Activated naive CD8-positive, alpha-beta T cell treated with anti-CD3 and anti-CD28 coated beads for 36 hours (primary cell): Measurements from ENCODE around the gene DHDH. TPM values are rescaled to one million over a fixed set of nuclear protein-coding genes. Genes with fewer than 3 reads are reported as not detected.
A peak's percentile ranks its signal among the peaks of the same experiment; 100 is the strongest.

Experiments
- DNase-seq: peaks from one replicate; pipeline ENCODE4 v3.0.0; 2021
- H3K27ac Mint-ChIP-seq: one replicate; pipeline ENCODE4 v1.8.0; 2022; ENCODE audit warnings: mild to moderate bottlenecking, moderate library complexity, mixed read lengths
- H3K27me3 Mint-ChIP-seq: one replicate; pipeline ENCODE4 v1.8.0; 2022; ENCODE audit warnings: mild to moderate bottlenecking, mixed read lengths
- H3K36me3 Mint-ChIP-seq: one replicate; pipeline ENCODE4 v1.8.0; 2021; ENCODE audit warnings: mild to moderate bottlenecking, mixed read lengths
- H3K4me1 Mint-ChIP-seq: one replicate; pipeline ENCODE4 v1.8.0; 2021; ENCODE audit warnings: mixed read lengths
- H3K4me3 Mint-ChIP-seq: one replicate; pipeline ENCODE4 v1.8.0; 2022; ENCODE audit warnings: mild to moderate bottlenecking, moderate library complexity, mixed read lengths
- H3K9me3 Mint-ChIP-seq: one replicate; pipeline ENCODE4 v1.8.0; 2022; ENCODE audit warnings: mixed read lengths
- total RNA-seq, 2 experiments: library from RNA; stranded (reverse); gene quantifications; one replicate each; pipeline ENCODE4 v1.2.3, GENCODE V29; 2021

The DHDH gene
- total RNA-seq, 2 experiments from 2014 or later, result 0.74 to 1.1 TPM

GRCh38 chr19:48965040-48965805, 31.7 kb downstream of the DHDH start, which contains the start of gene FTL:
TSS of gene FTL (plus strand) at chr19:48965309. CDS start at chr19:48965508, 199 bp downstream.
- peaks cover 38% of the 10 kb centered on the region for H3K36me3 Mint-ChIP-seq
- peak within 1 kb of the TSS; percentile 99 for H3K4me3 Mint-ChIP-seq
- H3K27me3 Mint-ChIP-seq, result peaks cover 4% of the 10 kb centered on the region
- DNase-seq, result peak; percentile 96
- peak within 1 kb of the TSS; percentile 97 for H3K27ac Mint-ChIP-seq
- H3K4me1 Mint-ChIP-seq, result peaks cover 47% of the 10 kb centered on the region
- peaks cover 3% of the 10 kb centered on the region for H3K9me3 Mint-ChIP-seq

GRCh38 chr19:48965806-48966540, 32.5 kb downstream of the DHDH start:
- Mint-ChIP-seq H3K9me3 (peaks cover 3% of the 10 kb centered on the region), H3K27me3 (peaks cover 4% of the 10 kb centered on the region), H3K27ac (peak overlapping the region; percentile 97), H3K36me3 (peaks cover 38% of the 10 kb centered on the region), H3K4me3 (peak overlapping the region; percentile 99), H3K4me1 (peaks cover 49% of the 10 kb centered on the region)
- peak; percentile 87 for DNase-seq

DNA sequence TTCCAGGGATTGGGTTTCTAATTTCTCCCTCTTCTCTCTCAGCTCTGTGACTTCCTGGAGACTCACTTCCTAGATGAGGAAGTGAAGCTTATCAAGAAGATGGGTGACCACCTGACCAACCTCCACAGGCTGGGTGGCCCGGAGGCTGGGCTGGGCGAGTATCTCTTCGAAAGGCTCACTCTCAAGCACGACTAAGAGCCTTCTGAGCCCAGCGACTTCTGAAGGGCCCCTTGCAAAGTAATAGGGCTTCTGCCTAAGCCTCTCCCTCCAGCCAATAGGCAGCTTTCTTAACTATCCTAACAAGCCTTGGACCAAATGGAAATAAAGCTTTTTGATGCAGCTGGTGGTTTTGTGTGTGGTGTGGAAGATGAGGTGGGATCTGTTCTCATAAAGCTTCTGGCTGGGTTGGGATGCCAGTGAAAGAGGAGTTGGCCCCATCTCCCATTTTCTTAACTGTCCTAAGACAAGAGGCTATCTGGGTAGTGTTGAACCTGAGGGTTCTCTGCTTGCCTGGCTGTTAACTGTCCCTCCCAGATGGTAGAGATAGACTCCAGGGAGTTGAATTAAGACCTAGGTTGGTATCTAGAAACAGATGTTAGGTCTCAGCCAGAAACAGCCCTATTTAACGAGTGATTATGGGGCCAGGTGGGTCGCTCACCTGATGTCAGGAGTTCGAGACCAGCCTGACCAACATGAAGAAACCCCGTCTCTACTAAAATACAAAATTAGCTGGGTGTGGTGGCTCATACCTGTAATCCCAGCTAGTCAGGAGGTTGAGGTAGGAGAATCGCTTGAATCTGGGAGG, 33.2 kb downstream of the DHDH start:
- peaks cover 4% of the 10 kb centered on the region for H3K27me3 Mint-ChIP-seq
- peaks cover 3% of the 10 kb centered on the region for H3K9me3 Mint-ChIP-seq
- H3K36me3 Mint-ChIP-seq, result peaks cover 36% of the 10 kb centered on the region
- H3K4me3 Mint-ChIP-seq, result peak overlapping the region; percentile 99
- H3K4me1 Mint-ChIP-seq, result peaks cover 47% of the 10 kb centered on the region
- peak overlapping the region; percentile 97 for H3K27ac Mint-ChIP-seq
- DNase-seq, result no peak

- Mint-ChIP-seq H3K27me3 (peaks cover 4% of the 10 kb centered on the region), H3K4me3 (peak overlapping the region; percentile 99), H3K4me1 (peaks cover 39% of the 10 kb centered on the region), H3K36me3 (peaks cover 34% of the 10 kb centered on the region), H3K9me3 (peaks cover 3% of the 10 kb centered on the region), H3K27ac (peak overlapping the region; percentile 97)
- DNase-seq, result no peak
Measured at GRCh38 chr19:48967346-48968178, 34.1 kb downstream of the DHDH start.

GRCh38 chr19:48968179-48968661, 34.7 kb downstream of the DHDH start:
- peak overlapping the region; percentile 1 for H3K27ac Mint-ChIP-seq
- H3K4me3 Mint-ChIP-seq, result no peak overlapping the region
- H3K36me3 Mint-ChIP-seq, result peaks cover 37% of the 10 kb centered on the region
- peaks cover 3% of the 10 kb centered on the region for H3K9me3 Mint-ChIP-seq
- peaks cover 4% of the 10 kb centered on the region for H3K27me3 Mint-ChIP-seq
- H3K4me1 Mint-ChIP-seq, result peaks cover 33% of the 10 kb centered on the region
- no peak for DNase-seq

DNA sequence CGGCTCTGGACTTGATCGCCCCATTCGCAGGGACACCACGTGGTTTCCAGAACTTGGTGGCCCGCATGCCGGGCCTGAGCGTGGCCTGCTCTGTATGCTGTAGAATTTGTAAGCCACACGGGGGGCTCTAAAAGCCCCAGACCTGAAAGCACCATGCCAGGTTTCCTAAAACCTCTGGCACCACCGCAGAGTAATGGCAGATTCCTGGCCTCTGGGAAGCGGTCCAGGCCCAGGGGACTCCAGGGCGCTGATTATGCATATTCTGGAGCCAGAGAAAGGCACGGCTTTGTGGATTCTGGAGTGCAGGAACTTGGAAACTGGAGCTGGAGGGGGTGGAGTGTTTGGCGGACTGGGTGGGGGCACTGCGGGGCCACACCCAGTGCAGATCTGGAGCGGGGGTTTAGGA, 35.3 kb downstream of the DHDH start:
- peaks cover 3% of the 10 kb centered on the region for H3K9me3 Mint-ChIP-seq
- H3K4me3 Mint-ChIP-seq, result no peak overlapping the region
- H3K36me3 Mint-ChIP-seq, result peaks cover 36% of the 10 kb centered on the region
- no peak for DNase-seq
- no peak overlapping the region for H3K27ac Mint-ChIP-seq
- H3K4me1 Mint-ChIP-seq, result peaks cover 28% of the 10 kb centered on the region
- H3K27me3 Mint-ChIP-seq, result peaks cover 4% of the 10 kb centered on the region

- Mint-ChIP-seq H3K27me3 (peaks cover 4% of the 10 kb centered on the region), H3K9me3 (peaks cover 3% of the 10 kb centered on the region), H3K27ac (peak overlapping the region; percentile 65), H3K36me3 (peaks cover 36% of the 10 kb centered on the region), H3K4me1 (peaks cover 21% of the 10 kb centered on the region), H3K4me3 (no peak overlapping the region)
- peak; percentile 12 for DNase-seq
Measured at GRCh38 chr19:48969276-48970138, 36.0 kb downstream of the DHDH start.

- H3K27ac Mint-ChIP-seq, result peak overlapping the region; percentile 65
- peaks cover 3% of the 10 kb centered on the region for H3K9me3 Mint-ChIP-seq
- no peak overlapping the region for H3K4me3 Mint-ChIP-seq
- peaks cover 17% of the 10 kb centered on the region for H3K4me1 Mint-ChIP-seq
- peaks cover 33% of the 10 kb centered on the region for H3K36me3 Mint-ChIP-seq
- peaks cover 1% of the 10 kb centered on the region for H3K27me3 Mint-ChIP-seq
- DNase-seq, result peak; percentile 12
Measured at GRCh38 chr19:48970139-48970766, 36.8 kb downstream of the DHDH start.

GRCh38 chr19:48970923-48971395, 37.5 kb downstream of the DHDH start:
- no peaks in the 10 kb centered on the region for H3K27me3 Mint-ChIP-seq
- peaks cover 26% of the 10 kb centered on the region for H3K36me3 Mint-ChIP-seq
- H3K27ac Mint-ChIP-seq, result peak overlapping the region; percentile 54
- no peak overlapping the region for H3K4me3 Mint-ChIP-seq
- DNase-seq, result peak; percentile 82
- H3K4me1 Mint-ChIP-seq, result peaks cover 16% of the 10 kb centered on the region
- peaks cover 3% of the 10 kb centered on the region for H3K9me3 Mint-ChIP-seq

- Mint-ChIP-seq H3K27me3 (no peaks in the 10 kb centered on the region), H3K4me3 (no peak overlapping the region), H3K4me1 (peaks cover 5% of the 10 kb centered on the region), H3K9me3 (no peaks in the 10 kb centered on the region), H3K27ac (no peak overlapping the region), H3K36me3 (peaks cover 24% of the 10 kb centered on the region)
- peak; percentile 53 for DNase-seq
Measured at GRCh38 chr19:48975947-48976847, 42.7 kb downstream of the DHDH start.

DNA sequence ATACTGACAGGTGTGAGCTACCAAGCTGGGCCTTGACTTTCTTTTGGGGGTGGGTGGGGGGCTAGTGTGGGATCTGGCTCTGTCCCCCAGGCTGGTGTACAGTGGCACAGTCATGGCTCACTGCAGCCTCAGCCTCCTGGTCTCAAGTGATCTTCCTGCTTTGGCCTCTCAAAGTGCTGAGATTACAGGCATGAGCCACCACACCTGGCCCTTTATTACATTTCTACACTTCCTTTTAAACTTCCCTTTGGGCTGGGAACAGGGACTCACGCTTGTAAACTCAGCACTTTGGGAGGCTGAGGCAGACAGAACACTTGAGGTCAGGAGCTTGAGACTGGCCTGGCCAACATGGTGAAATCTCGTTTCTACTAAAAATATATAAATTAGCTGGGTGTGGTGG, 43.6 kb downstream of the DHDH start:
- Mint-ChIP-seq H3K27ac (no peak overlapping the region), H3K4me1 (peaks cover 5% of the 10 kb centered on the region)

DNA sequence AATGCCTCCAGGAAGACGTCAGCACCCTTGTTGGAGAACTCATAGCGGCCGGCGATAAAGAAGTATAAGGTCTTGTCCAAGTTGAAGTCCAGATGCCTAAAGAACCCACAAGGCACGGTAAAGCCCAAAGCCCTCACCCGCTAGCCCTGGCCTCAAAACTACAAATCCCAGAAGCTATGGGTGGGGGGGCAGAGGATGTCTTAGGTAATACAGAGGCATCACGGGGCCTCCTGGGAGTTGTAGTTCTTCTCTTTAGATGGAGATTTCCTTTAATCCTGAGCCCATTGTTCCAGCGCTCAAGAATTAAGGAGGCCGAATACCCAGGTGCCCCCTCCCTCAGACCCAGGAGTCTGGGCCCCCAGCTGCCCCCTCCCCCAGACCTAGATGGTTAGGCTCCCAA, 48.8 kb downstream of the DHDH start:
- Mint-ChIP-seq H3K4me1 (peaks cover 10% of the 10 kb centered on the region), H3K36me3 (peaks cover 28% of the 10 kb centered on the region), H3K9me3 (no peaks in the 10 kb centered on the region), H3K4me3 (no peak overlapping the region), H3K27me3 (no peaks in the 10 kb centered on the region), H3K27ac (no peak overlapping the region)
- DNase-seq, result no peak

More for the DNA sequence above, 43.6 kb downstream of the DHDH start:
- Mint-ChIP-seq H3K4me3 (no peak overlapping the region), H3K27me3 (no peaks in the 10 kb centered on the region), H3K36me3 (peaks cover 26% of the 10 kb centered on the region), H3K9me3 (no peaks in the 10 kb centered on the region)
- no peak for DNase-seq
